Measurements from ENCODE around the gene STARD8. TPM values are rescaled to one million over a fixed set of nuclear protein-coding genes. Genes with fewer than 3 reads are reported as not detected.

STARD8 gene
- total and polyA plus RNA-seq, 10 donors = 1.9 to 35.2 (median 20.4) TPM

- 69 to 94% (median 85%) methylated on average over 2 of the region's 2 CpGs for WGBS, 5 donors
- Histone ChIP-seq H3K27me3 (replicated peaks in 1 of 7) (peaks cover 0 to under 1% (median 0%) of the 10 kb centered on the region in 7 donors), H3K4me1 (no peaks in the 10 kb centered on the region), H3K9me3 (no peaks in the 10 kb centered on the region), H3K36me3 (no peaks in the 10 kb centered on the region), H3K27ac (no peak overlapping the region), H3K4me3 (no peak overlapping the region)
- no peak for DNase-seq
- TF ChIP-seq, protein P1, sequence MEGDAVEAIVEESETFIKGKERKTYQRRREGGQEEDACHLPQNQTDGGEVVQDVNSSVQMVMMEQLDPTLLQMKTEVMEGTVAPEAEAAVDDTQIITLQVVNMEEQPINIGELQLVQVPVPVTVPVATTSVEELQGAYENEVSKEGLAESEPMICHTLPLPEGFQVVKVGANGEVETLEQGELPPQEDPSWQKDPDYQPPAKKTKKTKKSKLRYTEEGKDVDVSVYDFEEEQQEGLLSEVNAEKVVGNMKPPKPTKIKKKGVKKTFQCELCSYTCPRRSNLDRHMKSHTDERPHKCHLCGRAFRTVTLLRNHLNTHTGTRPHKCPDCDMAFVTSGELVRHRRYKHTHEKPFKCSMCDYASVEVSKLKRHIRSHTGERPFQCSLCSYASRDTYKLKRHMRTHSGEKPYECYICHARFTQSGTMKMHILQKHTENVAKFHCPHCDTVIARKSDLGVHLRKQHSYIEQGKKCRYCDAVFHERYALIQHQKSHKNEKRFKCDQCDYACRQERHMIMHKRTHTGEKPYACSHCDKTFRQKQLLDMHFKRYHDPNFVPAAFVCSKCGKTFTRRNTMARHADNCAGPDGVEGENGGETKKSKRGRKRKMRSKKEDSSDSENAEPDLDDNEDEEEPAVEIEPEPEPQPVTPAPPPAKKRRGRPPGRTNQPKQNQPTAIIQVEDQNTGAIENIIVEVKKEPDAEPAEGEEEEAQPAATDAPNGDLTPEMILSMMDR (IDR thresholded peaks at IDR 0.05 in 8 of 11, conservative IDR thresholded peaks at IDR 0.05 in 3 of 11) = no peak
- TF ChIP-seq POLR2AphosphoS5 (IDR thresholded peaks at IDR 0.05) = no peak
- no peak for TF ChIP-seq POLR2A (IDR thresholded peaks at IDR 0.05)
- intact Hi-C loops (cut with DNase I; ENCODE audit: low total_unique reads) = no loop called here
These were observed 12.7 kb upstream of the STARD8 start for GRCh38 chrX:68634649-68635227.

- TF ChIP-seq, protein P1 (IDR thresholded peaks at IDR 0.05 in 8 of 11, conservative IDR thresholded peaks at IDR 0.05 in 3 of 11) = no peak
- no peak for TF ChIP-seq POLR2AphosphoS5 (IDR thresholded peaks at IDR 0.05)
- intact Hi-C loops (cut with DNase I; ENCODE audit: low total_unique reads) = no loop called here
- Histone ChIP-seq H3K36me3 (no peaks in the 10 kb centered on the region), H3K4me3 (no peak overlapping the region), H3K9me3 (no peaks in the 10 kb centered on the region), H3K27me3 (replicated peaks in 1 of 7) (no peaks in the 10 kb centered on the region), H3K4me1 (no peaks in the 10 kb centered on the region), H3K27ac (no peak overlapping the region)
- DNase-seq = no peak
- 74 to 98% (median 90%) methylated on average over 2 of the region's 2 CpGs for WGBS, 5 donors
These were observed 6.8 kb upstream of the STARD8 start for GRCh38 chrX:68640661-68641060.

DNA sequence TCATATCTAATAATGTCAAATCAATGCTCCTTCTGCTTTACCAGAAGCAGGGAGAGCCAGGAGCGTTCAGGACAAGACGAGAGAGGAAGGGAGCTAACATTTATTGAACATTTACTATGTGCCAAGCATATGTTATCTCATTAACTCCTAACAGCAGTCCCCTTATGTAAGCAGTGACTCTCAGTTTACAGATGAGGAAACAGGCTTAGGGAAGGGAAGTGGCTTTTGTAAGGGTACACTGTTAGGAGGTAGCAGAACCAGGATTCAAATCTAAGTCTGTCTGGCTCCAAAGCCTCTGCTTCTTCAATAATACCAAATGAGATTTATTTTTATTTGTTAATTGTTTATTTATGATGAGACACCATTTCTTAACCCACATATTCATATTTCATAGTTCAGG lies 2.6 kb upstream of the STARD8 start:
- no peaks in the 10 kb centered on the region for H3K9me3 ChIP-seq
- no peak overlapping the region for H3K4me3 ChIP-seq
- H3K36me3 ChIP-seq = no peaks in the 10 kb centered on the region
- WGBS, 5 donors = 63 to 95% (median 85%) methylated on average over 2 of the region's 2 CpGs
- no peak for DNase-seq
- H3K27ac ChIP-seq = no peak overlapping the region
- H3K4me1 ChIP-seq = no peaks in the 10 kb centered on the region
- TF ChIP-seq POLR2A (IDR thresholded peaks at IDR 0.05) (no peak), POLR2AphosphoS5 (IDR thresholded peaks at IDR 0.05) (no peak)
- TF ChIP-seq, protein P1 (IDR thresholded peaks at IDR 0.05 in 8 of 11, conservative IDR thresholded peaks at IDR 0.05 in 3 of 11) = no peak
- intact Hi-C loops (cut with DNase I; ENCODE audit: low total_unique reads) = no loop called here
- H3K27me3 ChIP-seq (replicated peaks in 1 of 7) = peaks cover 0 to 29% (median 5%) of the 10 kb centered on the region in 7 donors

DNA sequence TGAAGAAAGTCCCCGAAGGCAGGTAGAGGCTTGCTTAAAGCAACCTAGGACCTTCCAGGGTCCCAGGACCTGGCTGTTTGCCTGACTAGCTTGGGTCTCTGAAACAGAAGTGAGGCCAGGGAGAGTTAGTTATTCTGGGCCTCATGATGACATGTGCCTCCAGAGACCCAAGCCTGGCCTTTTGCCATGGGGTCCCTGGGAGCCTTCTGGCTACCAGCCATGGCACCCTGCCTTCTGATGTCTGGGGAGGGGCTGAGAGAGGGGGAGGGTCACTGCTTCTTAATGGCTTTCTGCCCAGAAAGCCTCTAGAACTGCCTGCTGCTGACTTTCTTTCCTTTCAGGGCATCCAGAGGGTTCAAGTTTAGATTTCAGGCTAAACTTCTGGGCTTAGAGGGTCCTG lies 1.0 kb upstream of the STARD8 start:
- Histone ChIP-seq H3K4me1 (no peaks in the 10 kb centered on the region), H3K9me3 (no peaks in the 10 kb centered on the region), H3K36me3 (no peaks in the 10 kb centered on the region), H3K27me3 (replicated peaks in 1 of 7) (peaks cover 0 to 29% (median 5%) of the 10 kb centered on the region in 7 donors), H3K4me3 (no peak overlapping the region), H3K27ac (no peak overlapping the region)
- intact Hi-C loops (cut with DNase I; ENCODE audit: low total_unique reads) = no loop called here
- 90 to 100% (median 93%) methylated on average over 1 of the region's 1 CpG; no CpG with 5 or more reads in 1 of the 5 donors for WGBS, 5 donors
- TF ChIP-seq POLR2A (IDR thresholded peaks at IDR 0.05) (no peak), POLR2AphosphoS5 (IDR thresholded peaks at IDR 0.05) (no peak)
- TF ChIP-seq, protein P1 (IDR thresholded peaks at IDR 0.05 in 8 of 11, conservative IDR thresholded peaks at IDR 0.05 in 3 of 11) = no peak
- DNase-seq = no peak
